SK-N-SH (cell line): ENCODE results near the gene HAGH. TPM values are rescaled to one million over a fixed set of nuclear protein-coding genes. Genes with fewer than 3 reads are reported as not detected.

Source experiments
- CTCF ChIA-PET: fragments of 300-600, 350-600 bp; formaldehyde crosslinking; extraction: SDS; loops from one replicate; lab custom pipeline; 2021; lab: Yijun Ruan, JAX
- POLR2A ChIA-PET: fragments of 350-600 bp; sonication (Branson Sonifier 250); formaldehyde crosslinking; extraction: SDS; loops from one replicate; lab custom pipeline; 2020; ENCODE audit warnings: antibody characterized with exemption, inconsistent platforms; lab: Yijun Ruan, JAX
- DNase-seq: peaks from one replicate; pipeline ENCODE4 v3.0.0; 2012
- H2AFZ ChIP-seq: fragments of 200-600 bp; sonication (generic); 2 replicates; pipeline ENCODE4 v1.8.1; 2016; ENCODE audit warnings: antibody characterized with exemption, mild to moderate bottlenecking, low read depth
- H3F3A ChIP-seq: fragments of 200-600 bp; sonication (generic); replicated peaks from 2 replicates; pipeline ENCODE3; 2016; ENCODE audit warnings: antibody characterized with exemption, mild to moderate bottlenecking; ENCODE audit not compliant: insufficient read depth
- H3K27ac ChIP-seq, 2 experiments: fragments of 200-500 bp in 1 of 2; fragments of 200-600 bp in 1 of 2; sonication (Bioruptor generic) in 1 of 2; sonication (generic), shearing (Covaris generic) in 1 of 2; 2 replicates each; pipeline versions ENCODE4 v1.5.1 to v1.6.1; 2014 to 2016; ENCODE audit warnings: low read depth in 2 of 2, inconsistent platforms in 1 of 2, low read length in 1 of 2, mild to moderate bottlenecking in 1 of 2, mixed read lengths in 1 of 2
- H3K27me3 ChIP-seq: fragments of 200-600 bp; sonication (generic), shearing (Covaris generic); 2 replicates; pipeline ENCODE4 v1.6.1; 2016; ENCODE audit warnings: mixed run types; ENCODE audit not compliant: insufficient read depth
- H3K36me3 ChIP-seq, 2 experiments: fragments of 200-500 bp in 1 of 2; fragments of 200-600 bp in 1 of 2; sonication (Bioruptor generic) in 1 of 2; sonication (generic) in 1 of 2; replicated peaks in 1 of 2; 2 replicates each; pipeline versions ENCODE3 to v1.5.1; 2014 to 2016; ENCODE audit warnings: low read length in 1 of 2, mild to moderate bottlenecking in 1 of 2; ENCODE audit not compliant: insufficient read depth in 2 of 2, control insufficient read depth in 1 of 2
- H3K4me1 ChIP-seq, 2 experiments: fragments of 200-500 bp in 1 of 2; fragments of 200-600 bp in 1 of 2; sonication (Bioruptor generic) in 1 of 2; sonication (generic), shearing (Covaris generic) in 1 of 2; 2 replicates each; pipeline versions ENCODE4 v1.5.1 to v1.6.1; 2014 to 2016; ENCODE audit warnings: low read depth in 1 of 2, low read length in 1 of 2, mixed run types in 1 of 2; ENCODE audit not compliant: insufficient read depth in 2 of 2, control insufficient read depth in 1 of 2
- H3K4me2 ChIP-seq: fragments of 200-600 bp; sonication (generic), shearing (Covaris generic); 2 replicates; pipeline ENCODE4 v1.6.1; 2017; ENCODE audit warnings: mixed run types
- H3K4me3 ChIP-seq, 2 experiments: fragments of 200-500 bp in 1 of 2; fragments of 200-600 bp in 1 of 2; sonication (Bioruptor generic) in 1 of 2; sonication (generic), shearing (Covaris generic) in 1 of 2; 2 replicates each; pipeline versions ENCODE4 v1.5.1 to v1.8.1; 2014 to 2016; ENCODE audit warnings: low read depth in 2 of 2, inconsistent platforms in 1 of 2, low read length in 1 of 2, mild to moderate bottlenecking in 1 of 2, mixed read lengths in 1 of 2, moderate library complexity in 1 of 2
- H3K79me2 ChIP-seq: fragments of 200-600 bp; sonication (generic); 2 replicates; pipeline ENCODE4 v1.8.1; 2017; ENCODE audit warnings: mild to moderate bottlenecking; ENCODE audit not compliant: insufficient read depth
- H3K9ac ChIP-seq: fragments of 200-600 bp; sonication (generic); 2 replicates; pipeline ENCODE4 v1.6.1; 2017; ENCODE audit warnings: mixed run types
- H3K9me2 ChIP-seq: fragments of 200-600 bp; sonication (generic); 2 replicates; pipeline ENCODE4 v1.6.1; 2017; ENCODE audit warnings: mixed run types
- H3K9me3 ChIP-seq: fragments of 200-600 bp; sonication (generic); 2 replicates; pipeline ENCODE4 v1.6.1; 2017; ENCODE audit warnings: mixed run types, mild to moderate bottlenecking, moderate library complexity
- H4K20me1 ChIP-seq: fragments of 200-600 bp; sonication (generic); 2 replicates; pipeline ENCODE4 v1.6.1; 2017; ENCODE audit warnings: mild to moderate bottlenecking, mixed run types; ENCODE audit not compliant: insufficient read depth
- ELF1 ChIP-seq: IDR thresholded peaks from 2 replicates; pipeline ENCODE4 v1.4.0; 2012
- FOXM1 ChIP-seq: IDR thresholded peaks from 2 replicates; pipeline ENCODE4 v1.4.0; 2012; ENCODE audit warnings: low read depth, mild to moderate bottlenecking
- GABPA ChIP-seq: IDR thresholded peaks from 2 replicates; pipeline ENCODE4 v1.4.0; 2012; ENCODE audit warnings: low read depth, mild to moderate bottlenecking
- GATA2 ChIP-seq: sonication (generic); formaldehyde crosslinking; IDR thresholded peaks from 2 replicates; pipeline ENCODE4 v1.5.0; 2020; ENCODE audit warnings: mild to moderate bottlenecking, missing genetic modification reagents
- MEF2A ChIP-seq: IDR thresholded peaks from 2 replicates; pipeline ENCODE4 v1.4.0; 2012; ENCODE audit warnings: low read depth, borderline replicate concordance
- MXI1 ChIP-seq: IDR thresholded peaks from 2 replicates; pipeline ENCODE4 v1.6.1; 2012; ENCODE audit warnings: mild to moderate bottlenecking, low read depth, low read length, improper control_type of control experiment
- NRF1 ChIP-seq: IDR thresholded peaks from 2 replicates; pipeline ENCODE4 v1.6.1; 2012; ENCODE audit warnings: low read depth, mild to moderate bottlenecking, low read length
- RFX5 ChIP-seq: IDR thresholded peaks from 2 replicates; pipeline ENCODE4 v1.6.1; 2012; ENCODE audit warnings: mild to moderate bottlenecking, improper control_type of control experiment, low read length
- TAF1 ChIP-seq: IDR thresholded peaks from 2 replicates; pipeline ENCODE4 v1.6.1; 2012; ENCODE audit warnings: low read depth, mild to moderate bottlenecking, low read length, moderate library complexity, borderline replicate concordance
- TCF12 ChIP-seq: IDR thresholded peaks from 2 replicates; pipeline ENCODE4 v1.4.0; 2012
- TEAD4 ChIP-seq: IDR thresholded peaks from 2 replicates; pipeline ENCODE4 v1.4.0; 2012; ENCODE audit warnings: mild to moderate bottlenecking, borderline replicate concordance; ENCODE audit not compliant: insufficient read depth
- WGBS: methylation state at CpG from one replicate; pipeline ENCODE4 v1.1.6; 2017; ENCODE audit warnings: low lambda C conversion rate; 5-methylcytosine and 5-hydroxymethylcytosine counted together
- polyA plus RNA-seq, 3 experiments: library from polyadenylated mRNA; depleted of rRNA; stranded (reverse); fragments of >200 nt; gene quantifications; 2 replicates each; pipeline ENCODE4 v1.2.3, GENCODE V29; 2012
- TF ChIP-seq, protein P1 (sequence below): fragments of 150-350 bp; IDR thresholded peaks from 2 replicates; pipeline ENCODE4 v1.6.1; 2016; ENCODE audit warnings: mild to moderate bottlenecking, low read depth, low read length
- TF ChIP-seq, protein P2 (sequence below): IDR thresholded peaks from 2 replicates; pipeline ENCODE4 v1.4.0; 2012; ENCODE audit warnings: low read depth, borderline replicate concordance

HAGH gene
- polyA plus RNA-seq, 1 of the 3 experiments (the other 2 are of a cell fraction), result 138 TPM

DNA sequence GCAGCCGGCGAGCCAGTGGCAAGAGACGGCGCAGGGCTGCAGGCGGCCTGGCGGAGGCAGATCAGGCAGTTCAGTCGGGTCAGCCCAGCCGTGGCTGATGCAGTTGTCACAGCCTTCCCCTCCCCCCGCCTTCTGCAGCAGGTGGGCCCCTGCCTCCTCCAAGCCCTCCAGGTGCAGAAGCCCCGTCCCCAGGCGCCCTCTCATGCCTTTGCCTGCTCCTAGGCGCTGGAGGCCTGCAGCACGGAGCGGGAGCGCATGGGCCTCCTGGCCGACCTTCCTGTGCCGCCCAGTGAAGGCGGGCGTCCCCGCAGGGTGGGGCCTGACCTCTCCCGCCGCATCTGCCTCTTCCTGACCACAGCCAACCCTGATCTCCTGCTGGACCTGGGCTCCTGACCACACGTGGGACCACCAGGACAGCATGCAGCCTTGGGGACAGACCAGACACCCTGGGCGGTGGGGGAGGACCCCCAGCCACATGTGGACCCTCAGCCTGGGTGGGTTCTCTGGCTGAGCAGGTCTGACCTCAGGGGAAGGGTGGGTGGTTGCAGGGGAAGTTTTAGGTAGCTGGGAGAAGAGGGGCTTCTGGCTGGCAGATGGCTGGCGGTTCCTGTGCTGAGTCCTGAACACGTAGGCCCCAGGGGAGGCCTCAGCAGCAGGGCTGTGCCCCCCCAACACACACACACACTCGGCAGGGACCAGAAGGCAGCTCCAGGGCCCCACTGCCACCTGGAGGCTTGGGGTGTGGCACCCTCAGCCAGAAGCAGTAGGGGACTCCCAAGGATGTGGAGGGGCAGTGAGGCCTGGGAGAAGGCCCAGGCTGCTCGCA lies 50.6 kb downstream of the HAGH start:
- Histone ChIP-seq H4K20me1 (peaks cover 11% of the 10 kb centered on the region; the same call in 1 of the 2 replicates), H3K9me3 (no peaks in the 10 kb centered on the region), H3F3A (peaks cover 9% of the 10 kb centered on the region), H3K4me1 (peaks cover 0 to 21% of the 10 kb centered on the region in 2 experiments; a peak in 2 of 4 replicates), H3K9ac (no peak overlapping the region), H3K4me2 (no peak overlapping the region), H3K9me2 (no peaks in the 10 kb centered on the region), H2AFZ (no peak overlapping the region), H3K27ac (no peak overlapping the region), H3K4me3 (no peak overlapping the region), H3K36me3 (peaks cover 3 to 37% of the 10 kb centered on the region in 2 experiments), H3K79me2 (peaks cover 36% of the 10 kb centered on the region), H3K27me3 (no peaks in the 10 kb centered on the region)
- no peak for DNase-seq
- ChIA-PET CTCF (interaction anchor here (1.4 to 4.4 kb wide), 2 partner anchors 7 to 13 kb away, joined by 3 to 40 read pairs; partner anchors contain the start of genes NUBP2 and SPSB3), POLR2A (no interaction called here)
- WGBS, result 87% methylated on average over 10 of the region's 28 CpGs
- TF ChIP-seq, protein P1, sequence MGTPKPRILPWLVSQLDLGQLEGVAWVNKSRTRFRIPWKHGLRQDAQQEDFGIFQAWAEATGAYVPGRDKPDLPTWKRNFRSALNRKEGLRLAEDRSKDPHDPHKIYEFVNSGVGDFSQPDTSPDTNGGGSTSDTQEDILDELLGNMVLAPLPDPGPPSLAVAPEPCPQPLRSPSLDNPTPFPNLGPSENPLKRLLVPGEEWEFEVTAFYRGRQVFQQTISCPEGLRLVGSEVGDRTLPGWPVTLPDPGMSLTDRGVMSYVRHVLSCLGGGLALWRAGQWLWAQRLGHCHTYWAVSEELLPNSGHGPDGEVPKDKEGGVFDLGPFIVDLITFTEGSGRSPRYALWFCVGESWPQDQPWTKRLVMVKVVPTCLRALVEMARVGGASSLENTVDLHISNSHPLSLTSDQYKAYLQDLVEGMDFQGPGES, result no peak
- TF ChIP-seq ELF1 (no peak), GABPA (no peak), GATA2 (CRISPR knock-in tag) (no peak), TCF12 (no peak), MXI1 (no peak), NRF1 (no peak), TEAD4 (no peak), MEF2A (no peak)
- TF ChIP-seq, protein P2, sequence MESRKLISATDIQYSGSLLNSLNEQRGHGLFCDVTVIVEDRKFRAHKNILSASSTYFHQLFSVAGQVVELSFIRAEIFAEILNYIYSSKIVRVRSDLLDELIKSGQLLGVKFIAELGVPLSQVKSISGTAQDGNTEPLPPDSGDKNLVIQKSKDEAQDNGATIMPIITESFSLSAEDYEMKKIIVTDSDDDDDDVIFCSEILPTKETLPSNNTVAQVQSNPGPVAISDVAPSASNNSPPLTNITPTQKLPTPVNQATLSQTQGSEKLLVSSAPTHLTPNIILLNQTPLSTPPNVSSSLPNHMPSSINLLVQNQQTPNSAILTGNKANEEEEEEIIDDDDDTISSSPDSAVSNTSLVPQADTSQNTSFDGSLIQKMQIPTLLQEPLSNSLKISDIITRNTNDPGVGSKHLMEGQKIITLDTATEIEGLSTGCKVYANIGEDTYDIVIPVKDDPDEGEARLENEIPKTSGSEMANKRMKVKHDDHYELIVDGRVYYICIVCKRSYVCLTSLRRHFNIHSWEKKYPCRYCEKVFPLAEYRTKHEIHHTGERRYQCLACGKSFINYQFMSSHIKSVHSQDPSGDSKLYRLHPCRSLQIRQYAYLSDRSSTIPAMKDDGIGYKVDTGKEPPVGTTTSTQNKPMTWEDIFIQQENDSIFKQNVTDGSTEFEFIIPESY, result no peak

DNA sequence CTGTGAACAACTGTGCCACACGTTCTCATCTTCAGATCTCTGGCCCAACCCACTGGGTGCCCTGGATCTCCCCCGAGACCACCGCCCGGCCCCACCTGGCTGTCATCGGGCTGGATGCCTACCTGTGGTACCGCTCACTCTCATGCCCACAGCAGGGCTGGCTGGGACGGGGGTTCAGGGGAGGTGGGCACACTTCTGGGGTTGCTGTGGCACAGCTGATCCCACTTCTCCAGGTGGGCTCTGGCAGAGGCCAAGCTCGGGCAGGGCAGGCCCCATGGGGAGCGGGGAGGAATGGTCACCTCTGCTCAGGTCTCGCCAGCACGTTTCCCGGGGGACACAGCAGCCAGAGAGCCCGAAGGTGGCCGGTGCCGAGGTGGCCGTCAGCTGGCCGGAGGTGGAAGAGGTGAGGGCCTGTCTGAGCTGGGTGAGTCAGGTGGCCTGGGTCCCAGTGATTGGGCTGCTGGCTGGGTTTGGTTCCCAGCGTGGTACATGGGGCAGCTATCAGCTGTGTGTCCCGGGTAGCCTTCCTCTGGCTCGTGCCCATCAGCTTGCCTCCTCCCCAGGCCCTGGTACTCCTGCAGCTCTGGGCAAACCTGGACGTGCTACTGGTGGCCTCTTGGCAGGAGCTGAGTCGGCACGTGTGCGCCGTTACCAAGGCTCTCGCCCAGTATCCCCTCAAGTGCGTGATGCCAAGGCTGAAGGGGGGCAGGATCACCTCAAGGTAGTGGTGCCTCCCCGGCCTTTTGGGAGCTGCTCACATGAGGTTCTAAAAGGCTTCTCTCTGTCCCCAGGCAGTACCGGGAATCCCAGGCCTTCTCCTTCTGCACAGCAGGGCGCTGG lies 51.4 kb downstream of the HAGH start:
- ChIA-PET CTCF (interaction anchor here (1.4 to 4.4 kb wide), 2 partner anchors 8 to 14 kb away, joined by 3 to 40 read pairs; partner anchors contain the start of genes NUBP2 and SPSB3), POLR2A (no interaction called here)
- no peak overlapping the region for H3K9ac ChIP-seq
- H2AFZ ChIP-seq, result no peak overlapping the region
- peaks cover 7% of the 10 kb centered on the region for H3F3A ChIP-seq
- no peak overlapping the region for H3K27ac ChIP-seq
- H3K9me2 ChIP-seq, result no peaks in the 10 kb centered on the region
- H3K36me3 ChIP-seq, result peaks cover 5 to 37% of the 10 kb centered on the region in 2 experiments
- DNase-seq, result no peak
- peaks cover 31% of the 10 kb centered on the region for H3K79me2 ChIP-seq
- no peak for TF ChIP-seq TAF1
- no peak for TF ChIP-seq FOXM1
- TF ChIP-seq ELF1, result no peak
- no peak for TF ChIP-seq GATA2 (CRISPR knock-in tag)
- no peak for TF ChIP-seq MXI1
- no peak for TF ChIP-seq MEF2A
- no peak for TF ChIP-seq RFX5
- no peak for TF ChIP-seq TEAD4
- TF ChIP-seq, all 33 proteins: peak for 0
- H3K27me3 ChIP-seq, result no peaks in the 10 kb centered on the region
- 89% methylated on average over 21 of the region's 30 CpGs for WGBS
- no peak overlapping the region for H3K4me3 ChIP-seq
- peaks cover 0 to 25% of the 10 kb centered on the region in 2 experiments; a peak in 2 of 4 replicates for H3K4me1 ChIP-seq
- H3K4me2 ChIP-seq, result 0 out of 2 replicates have a peak overlapping the region, but pooled peaks have one; percentile 95
- peaks cover 6% of the 10 kb centered on the region; the same call in 1 of the 2 replicates for H4K20me1 ChIP-seq
- H3K9me3 ChIP-seq, result no peaks in the 10 kb centered on the region
